ENCODE results near the gene KCNQ1.

The KCNQ1 gene

DNA sequence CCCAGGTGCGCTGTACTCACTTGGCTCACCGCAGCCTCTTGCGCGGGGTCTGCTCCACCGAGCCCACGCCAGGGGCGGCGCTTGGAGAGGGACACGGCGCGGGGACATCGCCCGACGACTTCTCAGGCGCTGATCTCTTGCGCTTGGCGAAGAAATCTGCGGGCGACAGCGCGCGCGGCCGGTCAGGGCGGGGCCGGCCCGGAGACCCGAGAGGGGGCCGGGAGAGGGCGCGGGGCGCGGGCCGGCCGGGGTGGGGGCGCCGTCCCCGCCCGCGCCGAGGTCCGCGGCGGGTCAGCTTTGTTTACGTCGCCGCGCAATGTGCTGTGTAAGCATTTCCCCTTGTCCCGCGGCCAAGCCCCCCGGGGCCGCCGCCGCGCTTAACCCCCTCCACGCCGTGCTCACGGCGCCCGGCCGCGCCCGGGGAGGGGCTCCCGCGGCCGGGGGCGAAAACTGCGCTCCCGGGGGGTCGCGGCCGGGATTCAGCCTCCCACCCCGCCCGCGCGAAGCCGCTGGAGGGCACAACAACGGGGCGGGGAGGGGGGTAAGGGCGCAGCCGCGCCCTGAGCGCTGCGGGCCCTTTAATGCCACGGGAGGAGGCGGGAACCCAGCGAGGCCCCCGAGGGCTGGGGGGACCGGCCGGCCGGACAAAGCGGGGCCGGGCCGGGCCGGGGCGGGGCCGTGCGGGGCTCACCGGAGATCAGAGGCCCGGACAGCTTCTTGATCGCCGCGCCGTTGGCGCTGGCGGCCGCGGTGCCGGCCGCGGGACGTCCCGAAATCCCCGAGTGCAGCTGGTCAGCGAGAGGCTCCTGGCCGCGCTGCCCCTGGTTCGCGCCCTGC is 439.4 kb downstream of the KCNQ1 start:
- DNase-seq: peak; percentile 22

DNA sequence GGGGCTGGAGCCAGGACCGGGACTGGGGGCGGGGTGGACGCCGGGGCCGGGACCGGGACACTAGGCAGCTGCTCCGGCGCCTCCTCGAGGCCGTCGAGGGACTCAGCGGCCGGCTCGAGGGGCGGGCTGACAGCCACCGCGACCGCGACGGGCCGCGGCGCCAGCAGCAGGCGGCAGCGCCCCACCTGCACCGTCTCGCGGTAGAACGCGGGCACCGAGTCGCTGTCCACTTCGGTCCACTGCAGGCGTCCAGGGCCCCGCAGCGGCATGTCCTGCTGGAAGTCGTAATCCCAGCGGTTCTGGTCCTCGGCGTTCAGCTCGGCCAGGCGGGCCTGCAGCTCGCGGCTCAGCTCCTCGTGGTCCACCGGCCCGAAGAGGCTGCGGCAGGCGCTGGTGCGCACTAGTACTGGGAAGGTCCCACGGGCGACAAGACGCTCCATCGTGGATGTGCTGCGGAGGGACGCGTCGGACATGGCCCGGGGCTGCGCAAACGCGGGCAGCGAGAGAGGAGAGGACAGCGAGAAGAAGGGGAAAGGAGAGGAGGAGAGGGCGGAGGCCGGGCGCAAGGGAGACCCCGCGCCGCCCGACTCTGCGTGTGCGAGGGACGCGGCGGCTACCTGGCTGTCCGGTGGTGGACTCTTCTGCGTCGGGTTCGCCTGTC is 440.3 kb downstream of the KCNQ1 start:
- DNase-seq: peak; percentile 66

DNA sequence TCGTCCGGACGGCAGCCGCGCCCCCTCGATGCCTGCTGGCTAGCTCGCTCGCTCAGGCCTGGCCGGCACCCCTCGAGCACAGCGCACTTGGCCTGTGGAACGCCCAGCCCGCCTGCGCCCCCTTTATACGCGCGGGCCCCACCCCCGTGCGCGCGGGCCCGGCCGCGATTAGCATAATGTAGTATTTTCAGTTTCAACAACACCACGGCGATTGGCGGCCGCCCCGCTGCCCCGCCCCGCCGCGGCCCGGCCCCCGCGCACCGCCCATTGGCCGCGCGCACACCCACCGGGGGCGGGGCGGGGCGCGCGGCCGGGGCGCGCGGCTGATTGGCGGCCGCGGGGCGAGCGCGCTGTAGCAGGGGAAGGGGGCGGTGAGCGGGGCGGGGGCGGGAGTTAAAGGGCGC is 440.9 kb downstream of the KCNQ1 start, which contains the start of gene CDKN1C:
Gene CDKN1C (minus strand): TSS at position 98 of the 404 bp plus-strand sequence. CDS start 319 bp downstream, outside the sequence.
- peak; percentile 87 for DNase-seq

DNA sequence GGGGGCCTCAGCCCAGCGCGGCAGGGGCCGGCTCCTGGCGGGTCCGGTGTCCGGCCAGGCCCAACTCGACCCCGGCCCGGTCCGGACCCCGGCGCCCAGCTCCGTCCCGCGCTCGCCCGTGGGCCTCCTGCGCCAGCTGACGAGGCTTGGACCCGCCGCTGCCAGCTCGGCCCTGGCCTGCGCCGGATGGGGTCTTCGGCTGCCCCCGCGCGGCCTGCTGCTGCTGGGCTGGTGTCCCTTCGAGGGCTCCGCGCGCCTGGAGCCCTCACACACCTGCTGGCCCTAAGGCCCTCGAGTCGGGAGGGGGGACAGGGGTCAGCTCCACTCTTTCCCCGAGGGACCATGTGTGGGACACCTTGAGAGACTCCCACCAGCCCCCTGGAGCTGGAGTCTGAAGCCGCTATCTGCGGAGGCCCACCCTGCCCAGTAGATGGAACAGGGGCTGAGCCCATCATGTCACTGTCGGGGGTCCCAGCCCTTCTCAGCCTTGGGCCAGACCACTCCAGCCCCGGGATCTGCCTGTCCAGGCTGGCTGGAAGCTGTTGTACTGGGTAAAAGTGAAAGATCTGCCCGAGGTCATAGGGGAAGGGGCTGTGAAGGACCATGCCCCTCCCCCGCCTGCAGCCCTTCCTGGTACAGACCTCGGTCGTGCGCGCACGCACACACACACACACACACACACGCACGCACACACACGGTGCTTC is 441.5 kb downstream of the KCNQ1 start:
- peak; percentile 36 for DNase-seq

DNA sequence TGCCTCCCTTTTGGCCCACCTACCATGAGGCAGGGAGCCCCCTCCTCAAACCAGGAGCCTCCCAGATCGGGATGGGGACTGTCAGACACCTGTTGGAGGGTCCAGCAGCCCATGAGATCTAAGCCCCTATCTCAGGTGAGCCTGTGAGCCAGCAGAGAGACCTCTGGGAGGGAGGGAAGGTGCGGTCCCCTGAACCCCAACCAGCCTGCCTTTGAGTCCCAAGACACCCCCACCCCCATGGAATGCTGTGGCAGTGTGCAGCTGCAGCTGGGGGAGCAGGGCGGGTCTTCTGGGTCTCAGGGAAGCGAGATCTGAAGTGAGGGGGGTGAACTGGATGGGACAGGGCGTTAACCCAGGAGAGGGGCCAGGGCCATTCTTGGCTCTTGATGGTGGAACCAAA is 442.1 kb downstream of the KCNQ1 start:
- DNase-seq: no peak

DNA sequence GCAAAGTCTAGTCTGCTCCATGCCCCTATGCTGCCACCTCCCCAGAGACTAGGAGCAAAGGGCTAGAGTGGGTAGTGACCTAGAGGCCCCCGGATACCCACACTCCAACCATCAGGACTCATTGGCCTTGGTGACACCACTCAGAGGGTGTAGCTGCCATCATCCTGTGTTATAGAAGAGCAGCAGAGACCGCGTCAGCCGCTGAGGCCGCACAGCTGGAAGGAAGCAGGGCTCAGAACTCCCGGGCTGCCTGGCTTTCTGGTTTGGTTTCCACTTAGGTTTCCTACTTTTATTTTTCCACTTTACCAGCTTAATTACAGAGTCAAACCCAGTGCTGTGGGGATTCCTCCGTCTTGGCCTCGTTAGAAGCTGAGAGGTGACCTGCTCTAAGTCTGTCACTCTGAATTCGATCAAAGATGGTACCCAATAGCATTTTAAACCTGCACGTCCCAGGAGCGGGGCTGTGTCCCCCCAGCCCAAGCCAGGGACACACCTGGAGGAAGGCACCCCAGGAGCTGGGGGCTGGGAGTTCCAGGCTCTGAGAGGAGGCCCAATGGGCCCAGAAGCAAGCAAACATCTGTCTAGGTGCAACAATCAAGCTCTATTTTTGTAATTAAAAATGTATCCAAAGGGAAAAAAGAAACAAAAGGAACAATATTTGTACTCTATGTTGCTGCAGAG is 442.8 kb downstream of the KCNQ1 start:
- DNase-seq: no peak

DNA sequence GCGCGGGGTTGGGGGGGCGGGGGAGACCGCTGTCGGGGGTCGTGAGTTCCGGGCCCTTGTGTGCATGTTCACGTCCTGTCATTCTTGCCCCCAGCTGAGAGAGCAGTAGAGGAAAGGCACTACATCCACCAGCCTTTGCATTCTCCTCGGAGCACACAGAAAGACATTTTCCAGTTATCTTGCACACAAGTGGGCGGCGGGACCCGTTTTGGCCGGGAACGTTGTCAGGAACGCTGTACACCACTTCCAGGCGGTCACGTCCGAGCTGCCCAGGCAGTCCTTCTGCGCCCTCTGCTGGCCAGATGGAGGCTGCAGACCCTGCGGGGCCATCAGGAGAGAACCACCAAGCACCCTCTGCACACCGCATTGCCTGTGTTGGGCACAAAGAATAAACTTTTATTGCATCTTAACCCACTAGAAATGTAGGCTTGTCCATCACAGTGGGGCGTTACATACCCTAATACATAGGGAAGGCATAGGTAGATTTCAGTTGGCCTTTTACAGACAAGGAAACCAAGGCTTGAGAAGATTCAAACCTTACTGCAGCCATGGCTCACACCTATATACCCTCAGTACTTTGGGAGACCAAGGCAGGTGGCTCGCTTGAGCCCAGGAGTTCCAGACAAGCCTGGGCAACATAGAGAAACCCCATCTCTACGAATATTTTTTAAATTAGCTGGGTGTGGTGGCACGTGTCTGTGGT is 443.6 kb downstream of the KCNQ1 start:
- peak; percentile 82 for DNase-seq

DNA sequence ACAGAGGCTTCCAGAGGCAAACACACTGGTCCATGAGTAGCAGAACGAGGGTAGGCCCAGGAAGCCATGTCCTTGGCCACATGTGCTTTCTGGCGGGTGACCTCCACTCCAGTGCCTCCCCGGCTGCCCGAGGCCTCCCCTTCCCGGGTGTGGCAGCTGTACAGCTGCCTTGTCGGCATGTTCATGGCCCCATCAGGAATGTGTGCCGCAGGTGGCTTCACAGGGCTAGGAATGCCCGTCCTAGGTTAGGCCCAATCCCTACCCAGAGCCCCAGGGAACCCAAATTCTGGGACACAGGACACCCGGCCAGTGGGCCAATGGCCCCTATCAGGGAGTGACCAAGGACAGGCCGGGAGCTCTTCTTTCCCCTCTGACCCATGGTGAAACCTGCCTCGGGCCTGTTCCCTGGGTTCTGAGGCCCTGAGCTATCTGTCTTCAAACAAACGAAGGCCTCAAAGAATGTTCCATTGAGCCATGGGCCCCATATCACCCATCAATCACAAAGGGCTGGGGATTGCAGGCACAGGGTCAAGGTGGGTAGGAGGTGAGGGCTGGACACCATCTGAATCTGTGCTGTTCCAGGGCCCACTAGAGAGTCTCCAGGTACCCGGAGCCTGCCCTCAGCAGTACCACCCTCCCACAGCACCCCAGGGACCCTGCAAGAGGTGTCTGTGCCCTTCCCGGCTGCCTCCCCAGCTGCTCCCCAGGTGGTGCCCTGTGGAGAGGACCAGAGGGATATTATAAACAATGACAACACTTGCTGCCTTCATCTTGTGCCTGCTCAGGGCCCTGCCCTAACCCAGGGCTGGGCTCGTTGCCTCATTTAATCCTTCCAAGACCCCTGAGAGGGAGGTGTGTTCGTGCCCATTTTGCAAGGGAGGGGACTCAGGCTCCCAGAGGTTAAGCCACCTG is 444.8 kb downstream of the KCNQ1 start:
- DNase-seq: no peak

DNA sequence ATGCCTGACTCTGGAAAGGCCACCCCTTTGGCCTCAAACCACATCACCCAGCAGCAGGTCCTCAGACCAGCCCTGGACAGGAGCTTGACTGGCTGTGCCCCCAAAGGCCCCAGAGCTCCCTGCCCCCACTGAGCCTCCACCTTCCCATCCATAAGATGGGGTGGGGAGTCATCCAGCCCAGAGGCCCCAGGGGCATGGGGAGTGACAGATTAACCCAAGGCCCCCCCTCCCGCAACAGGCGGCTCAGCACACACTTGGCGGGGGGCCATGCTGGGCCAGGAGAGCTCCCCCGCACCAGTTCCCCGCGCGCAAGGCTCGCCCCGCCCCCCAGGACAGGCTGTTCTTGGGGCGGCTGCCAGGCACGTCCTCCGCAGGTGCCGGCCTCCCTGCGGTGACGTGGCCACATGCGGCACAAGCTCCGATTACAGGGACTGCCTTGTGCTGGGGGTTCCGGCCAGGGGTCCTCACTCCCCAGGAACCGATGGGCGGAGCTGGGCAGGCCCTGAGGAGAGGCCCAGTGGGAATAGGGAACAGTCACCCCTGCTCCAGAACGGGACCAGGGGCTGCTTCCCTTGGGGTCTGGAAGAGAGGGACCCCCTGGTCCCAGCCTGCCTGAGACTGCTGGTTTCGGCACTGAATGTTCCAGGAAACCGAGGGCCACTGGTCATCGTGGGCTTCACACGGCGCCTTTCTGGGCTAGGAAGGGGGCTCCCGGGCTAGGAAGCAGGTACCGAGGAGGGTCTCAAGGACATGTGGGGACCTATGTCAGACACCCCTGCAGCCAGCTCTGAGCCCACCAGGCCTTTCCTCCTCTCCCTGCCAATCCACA is 445.9 kb downstream of the KCNQ1 start:
- DNase-seq: peak; percentile 49

DNA sequence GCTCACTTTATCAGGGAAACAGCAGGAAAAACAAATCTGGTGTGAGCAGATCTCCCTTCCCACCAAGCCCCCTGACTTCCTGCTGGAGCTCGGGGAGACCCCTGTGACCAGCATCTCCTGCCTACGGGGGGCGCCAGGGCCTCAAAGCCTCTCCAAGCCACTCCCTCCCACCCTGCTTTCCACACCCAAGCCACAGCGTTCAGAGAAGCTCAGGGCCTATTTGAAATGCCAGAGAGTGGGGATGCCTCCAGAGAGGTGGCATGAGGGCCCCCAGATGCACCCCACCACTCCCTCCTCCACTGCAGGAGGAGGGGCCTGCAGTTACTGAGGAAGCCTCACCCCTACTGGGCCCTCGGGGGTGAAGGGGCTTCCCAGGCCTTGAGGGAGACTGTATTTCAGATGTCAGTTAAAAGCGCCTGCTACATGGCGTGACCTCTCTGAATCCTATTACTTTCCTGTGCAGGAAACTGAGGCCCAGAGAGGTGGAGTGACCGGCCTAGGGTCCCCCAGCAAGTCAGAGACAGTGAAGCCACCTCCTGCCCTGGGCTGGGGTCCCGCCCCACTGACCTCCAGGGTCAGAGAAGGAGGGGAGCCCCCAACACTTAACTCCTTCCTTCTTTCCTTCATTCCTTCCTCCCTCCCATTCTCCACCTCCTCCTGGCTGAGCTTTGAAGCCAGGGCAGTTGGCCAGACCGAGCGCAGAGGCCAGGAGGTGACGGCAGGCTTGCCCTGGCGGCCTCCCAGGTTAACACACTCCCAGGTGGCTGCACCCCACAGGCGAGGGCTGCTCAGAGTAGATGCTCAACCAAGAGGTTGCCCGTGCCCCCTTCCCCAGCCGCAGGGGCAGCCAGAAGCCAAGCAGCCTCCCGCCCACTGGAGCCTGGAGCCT is 446.8 kb downstream of the KCNQ1 start:
- DNase-seq: peak; percentile 35

DNA sequence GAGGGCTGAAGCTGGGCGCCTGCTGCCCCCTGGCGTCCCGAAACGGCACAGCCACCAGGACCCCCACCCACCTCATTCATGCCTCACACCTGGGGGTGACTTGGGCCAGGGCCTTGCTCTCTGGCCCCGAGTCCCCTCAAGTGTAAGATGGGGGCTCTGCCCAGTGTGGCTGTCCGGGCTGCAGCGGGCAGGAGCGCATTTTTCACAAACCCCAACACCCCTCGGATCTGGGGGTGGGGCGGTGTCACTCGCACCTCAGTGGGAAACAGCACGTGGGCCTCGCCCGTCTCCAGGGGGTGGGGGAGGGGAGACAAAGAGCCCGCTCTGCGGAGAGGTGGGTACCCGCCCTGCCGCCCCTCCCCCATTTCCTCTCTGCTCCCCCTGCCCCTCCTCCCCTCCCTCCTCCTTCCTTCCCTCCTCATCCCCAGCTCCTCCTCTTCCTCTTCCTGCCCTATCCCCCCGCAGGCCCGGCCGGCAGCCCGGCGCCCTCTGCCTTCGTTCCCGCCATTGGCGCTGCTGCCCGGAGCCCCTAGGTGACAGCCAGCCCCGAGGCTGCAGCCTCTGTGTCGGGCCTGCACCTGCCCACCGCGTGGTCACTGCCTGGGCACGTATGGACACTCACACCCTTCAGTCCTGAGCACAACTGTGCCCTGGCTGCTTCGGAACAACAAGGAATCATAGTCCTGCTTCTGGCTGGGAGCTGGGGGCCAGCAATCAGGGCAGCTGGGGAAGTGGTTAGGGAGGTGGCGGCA is 447.6 kb downstream of the KCNQ1 start:
- DNase-seq: peak; percentile 79

DNA sequence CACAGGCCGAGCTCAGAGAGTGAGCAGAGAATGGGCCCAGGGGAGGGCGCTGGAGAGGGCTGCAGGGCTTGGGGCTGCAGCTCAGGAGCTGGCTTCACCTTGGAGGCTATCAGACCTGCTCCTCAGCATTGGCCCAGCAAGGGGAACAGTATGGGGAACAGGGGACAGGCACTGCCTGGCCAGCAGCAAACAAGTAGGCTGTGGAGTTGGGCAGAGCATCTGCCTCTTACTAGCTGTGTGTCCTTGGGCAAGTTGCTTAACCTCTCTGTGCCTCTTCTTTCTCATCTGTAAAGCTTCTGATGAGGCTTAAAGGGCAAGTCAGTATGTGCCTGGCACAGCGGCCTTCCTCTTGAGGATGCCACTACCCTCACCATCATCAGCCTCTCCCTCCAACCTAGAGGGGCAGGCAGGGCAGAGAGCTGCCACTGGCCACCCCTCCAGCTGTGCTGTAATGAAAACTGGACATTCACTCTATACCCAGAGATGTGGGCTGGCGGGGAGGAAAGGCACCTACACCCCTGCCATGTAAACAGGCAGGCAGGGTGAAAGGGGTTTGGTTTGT is 448.2 kb downstream of the KCNQ1 start:
- DNase-seq: no peak

DNA sequence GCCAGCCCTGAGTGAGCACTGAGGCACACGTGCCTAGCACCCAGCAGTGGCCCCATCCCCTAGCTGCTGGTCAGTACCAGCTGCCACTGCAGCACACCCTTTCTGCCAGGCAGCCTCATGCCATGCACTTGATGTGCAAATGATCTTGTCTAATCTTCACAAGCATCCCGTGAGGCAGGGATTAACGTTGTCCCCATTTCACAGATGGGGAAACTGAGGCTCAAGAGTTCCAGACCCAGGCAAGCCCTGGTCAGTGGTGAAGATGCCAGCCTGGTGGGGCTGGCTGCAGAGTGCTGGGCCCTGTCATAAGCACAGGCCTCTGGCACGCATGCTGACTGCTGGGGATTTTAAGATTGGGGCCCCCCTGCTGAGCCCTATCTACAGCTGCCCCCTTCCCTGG is 449.1 kb downstream of the KCNQ1 start:
- no peak for DNase-seq

DNA sequence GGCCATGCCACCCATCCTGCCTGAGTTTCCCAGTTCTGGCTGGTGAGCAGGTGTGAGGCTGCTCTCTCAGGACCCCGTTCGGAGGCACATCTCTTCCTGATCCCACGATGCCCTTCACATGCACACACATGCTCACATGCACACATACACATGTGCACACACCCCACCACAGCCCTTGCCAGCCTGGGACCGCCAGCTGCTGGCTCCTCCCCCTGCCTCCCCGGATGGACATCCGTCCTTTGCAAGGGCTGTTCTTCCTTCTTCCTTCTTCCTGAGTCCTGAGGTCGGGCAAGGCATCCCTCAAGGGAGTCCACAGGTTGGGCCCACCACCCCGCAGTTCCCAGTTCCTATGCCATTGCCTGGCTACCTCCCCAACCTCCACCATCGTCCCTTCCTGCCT is 451.2 kb downstream of the KCNQ1 start:
- DNase-seq: no peak

DNA sequence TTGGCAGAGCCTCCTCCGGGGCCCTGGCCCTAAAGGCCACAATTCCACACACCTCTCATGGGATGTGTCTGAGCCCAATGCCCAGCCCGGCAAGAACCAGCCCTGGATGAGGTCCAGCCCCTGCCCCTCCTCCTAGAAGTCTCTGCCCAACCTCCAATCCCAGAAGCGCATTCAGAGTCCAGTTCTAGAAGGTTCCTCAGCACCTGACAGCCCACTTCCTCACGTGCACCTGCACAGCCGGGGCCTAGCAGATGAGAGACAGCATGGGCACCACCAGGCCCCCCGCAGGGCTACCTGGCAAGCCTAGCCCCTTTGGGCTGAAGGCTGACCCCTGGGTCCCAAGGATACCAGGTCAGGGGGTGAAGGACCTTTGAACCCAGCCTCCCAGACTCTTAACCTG is 452.2 kb downstream of the KCNQ1 start:
- no peak for DNase-seq

DNA sequence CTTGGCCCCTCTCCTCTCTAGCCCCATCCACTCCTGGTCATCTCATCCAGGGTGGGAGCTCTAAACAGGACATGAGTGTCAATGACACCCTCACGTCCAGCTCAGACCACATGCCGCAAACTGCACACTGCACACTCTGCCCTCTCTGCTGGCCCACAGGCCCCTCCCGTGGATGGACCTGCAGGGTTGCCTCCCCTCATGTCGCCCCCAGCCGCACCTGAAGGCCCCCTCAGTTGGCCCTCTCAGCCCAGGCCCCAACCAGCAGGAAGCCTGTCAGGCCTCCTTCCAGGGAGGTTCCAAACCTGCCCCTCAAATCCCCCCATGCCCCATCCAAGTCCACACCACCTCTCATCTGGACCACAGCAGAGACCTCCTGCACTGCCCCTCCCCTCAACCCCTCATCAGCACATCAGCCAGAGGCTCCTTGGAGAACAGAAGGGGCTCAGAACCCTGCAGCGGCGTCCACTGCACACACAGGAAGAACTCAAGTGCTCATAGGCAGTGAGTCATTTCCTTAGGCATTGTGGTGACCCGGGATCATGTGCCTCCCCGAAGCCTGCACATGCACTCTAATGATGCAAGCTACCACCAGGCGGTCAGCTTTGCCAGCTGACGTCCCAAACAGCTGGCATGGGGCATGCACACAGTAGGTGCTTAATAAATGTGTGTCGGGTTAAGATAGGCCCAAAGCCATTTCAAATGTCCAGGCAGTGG is 453.7 kb downstream of the KCNQ1 start:
- DNase-seq: peak; percentile 88

All from fibroblast of skin of right biceps (primary cell).